Mesothelial cell of epicardium (in vitro differentiated cells): ENCODE data around the gene CCDC197. TPM values are rescaled to one million over a fixed set of nuclear protein-coding genes. Genes with fewer than 3 reads are reported as not detected.

Experiments
- DNase-seq, 2 experiments: peaks; one replicate each; pipeline ENCODE4 v3.0.0; 2021; ENCODE audit warnings: low spot score in 2 of 2; ENCODE audit not compliant: unreplicated experiment in 2 of 2
- H3K27ac Mint-ChIP-seq: 2 replicates; pipeline ENCODE4 v1.8.0; 2021; ENCODE audit warnings: mixed read lengths
- H3K27me3 Mint-ChIP-seq: 2 replicates; pipeline ENCODE4 v1.8.0; 2021; ENCODE audit warnings: low read depth, mixed read lengths
- H3K36me3 Mint-ChIP-seq: 2 replicates; pipeline ENCODE4 v1.8.0; 2021; ENCODE audit warnings: mixed read lengths
- H3K4me1 Mint-ChIP-seq: 2 replicates; pipeline ENCODE4 v1.8.0; 2021; ENCODE audit warnings: mixed read lengths
- H3K4me3 Mint-ChIP-seq: 2 replicates; pipeline ENCODE4 v1.8.0; 2021; ENCODE audit warnings: mild to moderate bottlenecking, moderate library complexity, mixed read lengths
- H3K9me3 Mint-ChIP-seq: 2 replicates; pipeline ENCODE4 v1.8.0; 2021; ENCODE audit warnings: mixed read lengths
- CTCF ChIP-seq: fragments of 200-600 bp; sonication (generic); IDR thresholded peaks from one replicate; pipeline ENCODE4 v1.5.0; 2021; ENCODE audit warnings: antibody characterized with exemption; ENCODE audit not compliant: unreplicated experiment
- total RNA-seq: library from RNA; stranded (reverse); gene quantifications from 3 replicates; pipeline ENCODE4 v1.2.1, GENCODE V29; 2021

Gene CCDC197
- total RNA-seq, 1 donor from 2014 or later: not detected

- Mint-ChIP-seq H3K27ac (no peak overlapping the region), H3K4me3 (no peak overlapping the region), H3K27me3 (no peaks in the 10 kb centered on the region), H3K36me3 (peaks cover 3% of the 10 kb centered on the region), H3K9me3 (no peaks in the 10 kb centered on the region), H3K4me1 (no peaks in the 10 kb centered on the region)
- no peak for DNase-seq
- no peak for TF ChIP-seq CTCF
Observed at GRCh38 chr14:94040247-94040646, 43.1 kb downstream of the CCDC197 start.

- no peak for TF ChIP-seq CTCF
- Mint-ChIP-seq H3K9me3 (no peaks in the 10 kb centered on the region), H3K36me3 (peaks cover 3% of the 10 kb centered on the region), H3K27ac (no peak overlapping the region), H3K4me1 (no peaks in the 10 kb centered on the region), H3K27me3 (no peaks in the 10 kb centered on the region), H3K4me3 (no peak overlapping the region)
- DNase-seq: no peak
Observed at GRCh38 chr14:94040796-94041195, 43.7 kb downstream of the CCDC197 start.

- TF ChIP-seq CTCF: no peak
- Mint-ChIP-seq H3K9me3 (no peaks in the 10 kb centered on the region), H3K4me3 (no peak overlapping the region), H3K4me1 (no peaks in the 10 kb centered on the region), H3K27me3 (no peaks in the 10 kb centered on the region), H3K27ac (no peak overlapping the region), H3K36me3 (peaks cover 3% of the 10 kb centered on the region)
- no peak for DNase-seq
Observed at GRCh38 chr14:94041551-94042346, 44.6 kb downstream of the CCDC197 start.

GRCh38 chr14:94042433-94043091, 45.5 kb downstream of the CCDC197 start:
- no peaks in the 10 kb centered on the region for H3K9me3 Mint-ChIP-seq
- no peaks in the 10 kb centered on the region for H3K27me3 Mint-ChIP-seq
- H3K27ac Mint-ChIP-seq: no peak overlapping the region
- H3K4me3 Mint-ChIP-seq: no peak overlapping the region
- TF ChIP-seq CTCF: no peak
- no peaks in the 10 kb centered on the region for H3K4me1 Mint-ChIP-seq
- H3K36me3 Mint-ChIP-seq: peaks cover 3% of the 10 kb centered on the region
- no peak for DNase-seq

GRCh38 chr14:94043111-94043755, 46.1 kb downstream of the CCDC197 start:
- peaks cover 3% of the 10 kb centered on the region for H3K36me3 Mint-ChIP-seq
- H3K4me3 Mint-ChIP-seq: no peak overlapping the region
- TF ChIP-seq CTCF: no peak
- no peaks in the 10 kb centered on the region for H3K27me3 Mint-ChIP-seq
- peaks cover 2% of the 10 kb centered on the region for H3K4me1 Mint-ChIP-seq
- H3K9me3 Mint-ChIP-seq: no peaks in the 10 kb centered on the region
- no peak for DNase-seq
- no peak overlapping the region for H3K27ac Mint-ChIP-seq
